Stimulated activated CD4-positive, alpha-beta T cell treated with anti-CD3 and anti-CD28 coated beads, Interleukin-15, amount 100 ng/mL, for 48 hours (primary cell): Measurements from ENCODE around the gene IL36B.
A peak's percentile ranks its signal among the peaks of the same experiment; 100 is the strongest.
"Not testable (repeated sequence)": the region's sequence is repeated elsewhere in the genome, so short reads cannot be mapped to it uniquely, and the experiment has no call there.

ENCODE experiments used
- DNase-seq, 2 donors: peaks; one replicate each; pipeline ENCODE4 v3.0.0-alpha.2; 2020; ENCODE audit warnings: low read depth in 2 of 2

IL36B gene

GRCh38 chr2:113052396-113052917 is at the start of gene IL36B:
TSS of gene IL36B (minus strand) at chr2:113052867.
- no peak for DNase-seq

GRCh38 chr2:113102133-113102532 is 49.5 kb upstream of the IL36B start:
- DNase-seq, result no peak

GRCh38 chr2:113098532-113098931 is 45.9 kb upstream of the IL36B start:
- DNase-seq, result no peak

- no peak for DNase-seq
Measured at GRCh38 chr2:113098041-113098440, 45.4 kb upstream of the IL36B start.

- not testable (repeated sequence) for DNase-seq
Measured at GRCh38 chr2:113096842-113097618, 44.4 kb upstream of the IL36B start.

- DNase-seq, result not testable (repeated sequence)
Measured at GRCh38 chr2:113096306-113096705, 43.6 kb upstream of the IL36B start.

GRCh38 chr2:113093613-113093977 is 40.9 kb upstream of the IL36B start:
- DNase-seq, result no peak

GRCh38 chr2:113092864-113093612 is 40.4 kb upstream of the IL36B start:
- no peak for DNase-seq

- DNase-seq, result no peak
Measured at GRCh38 chr2:113091231-113091896, 38.7 kb upstream of the IL36B start.

- DNase-seq, result no peak
Measured at GRCh38 chr2:113089916-113090315, 37.2 kb upstream of the IL36B start.

GRCh38 chr2:113088213-113088992 is 35.7 kb upstream of the IL36B start:
- no peak for DNase-seq

- no peak for DNase-seq
Measured at GRCh38 chr2:113085542-113085941, 32.9 kb upstream of the IL36B start.

- no peak for DNase-seq
Measured at GRCh38 chr2:113084249-113085000, 31.8 kb upstream of the IL36B start.

- DNase-seq, result no peak
Measured at GRCh38 chr2:113083296-113083695, 30.6 kb upstream of the IL36B start.

GRCh38 chr2:113081488-113082210 is 29.0 kb upstream of the IL36B start:
- DNase-seq, result no peak

GRCh38 chr2:113080134-113080533 is 27.5 kb upstream of the IL36B start:
- DNase-seq, result peak in 1 of 2 donors; percentile 51

- no peak for DNase-seq
Measured at GRCh38 chr2:113079131-113079530, 26.5 kb upstream of the IL36B start.

- DNase-seq, result no peak
Measured at GRCh38 chr2:113078350-113078839, 25.7 kb upstream of the IL36B start.

- no peak for DNase-seq
Measured at GRCh38 chr2:113077921-113078320, 25.3 kb upstream of the IL36B start.
